Right hindlimb (tissue), 1 donor: Measurements from ENCODE around the gene WSB1.

Source experiments
- DNase-seq: peaks from one replicate; pipeline ENCODE4 v3.0.0-alpha.2; 2018

Gene WSB1

DNA sequence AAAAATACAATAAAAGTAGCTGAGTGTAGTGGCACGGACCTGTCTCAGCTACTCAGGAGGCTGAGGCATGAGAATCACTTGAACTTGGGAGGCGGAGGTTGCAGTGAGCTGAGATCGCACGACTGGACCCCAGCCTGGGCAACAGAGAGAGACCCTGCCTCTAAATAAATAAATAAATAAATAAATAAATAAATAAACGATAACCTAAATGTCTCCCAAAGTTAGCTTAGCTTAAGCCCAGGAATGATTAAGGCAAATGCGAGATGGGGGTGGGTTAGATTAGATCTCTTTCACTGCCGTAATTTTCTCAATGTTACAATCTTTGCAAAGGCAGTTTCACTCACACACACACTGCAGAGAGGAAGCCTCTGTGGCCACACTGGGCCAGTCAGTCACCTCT lies 46.7 kb downstream of the WSB1 start:
- no peak for DNase-seq

DNA sequence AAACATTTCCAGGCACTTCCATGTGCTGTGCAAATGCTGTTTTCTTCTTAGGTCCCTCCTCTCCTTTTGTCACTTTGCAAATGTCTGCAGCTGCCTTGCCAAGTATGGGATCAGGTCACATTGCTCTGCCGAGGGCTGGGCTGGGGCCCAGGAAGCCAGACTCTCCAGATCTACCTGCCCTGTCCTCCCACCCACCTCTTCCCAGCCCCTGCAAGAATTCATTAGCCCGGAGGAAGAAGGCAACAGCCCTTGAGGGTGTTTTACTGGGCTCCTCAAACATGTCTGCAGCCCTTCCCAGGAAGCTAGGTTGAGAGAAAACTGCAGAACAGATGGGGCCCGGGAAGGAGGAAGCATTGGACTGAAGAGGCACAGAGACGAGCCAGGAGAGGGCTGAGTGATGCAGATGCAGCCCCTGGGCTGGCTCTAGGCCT lies 47.1 kb downstream of the WSB1 start:
- peak; percentile 41 for DNase-seq

DNA sequence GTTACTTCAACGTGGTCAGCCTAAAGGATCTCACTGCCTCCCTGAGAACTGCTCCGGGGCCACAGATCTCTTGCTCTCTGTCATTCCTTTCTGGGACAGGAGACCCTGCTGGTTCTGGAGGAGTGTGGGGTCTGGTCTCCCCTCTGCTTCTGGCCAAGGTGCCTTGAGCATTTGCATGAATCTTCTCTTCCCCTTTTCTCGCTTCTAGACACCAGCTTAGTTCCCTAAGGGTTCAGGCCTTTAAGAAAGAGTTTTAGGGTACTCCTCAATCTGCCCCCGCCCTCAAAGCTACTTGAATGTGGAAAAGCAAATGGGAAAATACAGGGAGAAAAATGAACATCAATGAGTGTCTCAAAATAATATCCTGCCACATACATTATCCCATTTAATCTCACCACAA lies 48.1 kb downstream of the WSB1 start:
- DNase-seq: no peak

DNA sequence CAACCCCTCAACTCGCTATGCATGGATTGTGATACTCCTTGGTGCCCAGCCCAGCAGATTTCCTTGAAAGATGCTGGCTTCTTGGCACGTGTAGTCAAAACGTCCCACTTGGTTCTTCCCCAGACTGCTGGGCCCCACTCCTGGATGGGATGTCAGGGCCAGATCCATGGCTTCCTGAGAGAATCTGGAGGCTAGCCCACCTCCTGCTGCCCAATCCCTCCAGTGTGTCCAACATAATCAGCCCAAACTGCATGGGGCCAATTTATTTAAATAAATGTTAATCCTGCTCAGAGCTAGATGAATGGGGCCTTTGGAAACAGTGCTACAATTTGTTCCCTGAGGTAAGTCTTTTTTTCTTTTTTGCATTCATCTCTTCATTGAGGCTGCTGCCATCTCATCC lies 49.4 kb downstream of the WSB1 start:
- DNase-seq: peak; percentile 53

DNA sequence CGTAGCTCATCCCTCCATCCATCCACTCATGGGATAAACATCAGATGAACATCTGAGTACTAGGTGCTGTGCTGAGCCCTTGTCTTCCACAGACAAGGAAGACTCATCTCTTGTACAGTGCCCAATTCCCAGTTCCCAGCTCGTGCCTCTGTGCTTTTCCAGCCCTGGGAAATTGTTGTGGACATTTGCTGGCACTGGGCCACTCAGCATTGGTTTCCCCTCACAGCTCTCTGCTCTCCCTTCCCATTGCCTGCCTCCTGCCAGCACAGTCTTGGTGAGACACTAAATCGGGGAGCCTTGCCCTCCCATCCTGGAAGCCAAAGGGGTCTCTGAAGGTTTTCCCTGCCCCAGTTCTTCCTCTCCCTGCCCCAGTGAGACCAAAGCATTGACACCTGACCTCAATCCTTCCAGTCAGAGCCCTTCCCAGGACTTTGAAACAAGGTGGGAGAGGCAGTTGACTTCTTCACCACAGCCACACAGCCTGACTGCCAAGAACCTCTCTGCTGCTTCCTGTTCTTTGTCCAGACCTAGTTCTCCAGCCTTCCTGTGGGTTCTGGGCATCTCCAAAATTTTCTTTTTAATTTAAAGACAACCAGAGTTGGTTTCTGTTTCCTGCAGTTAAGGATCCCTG lies 50.2 kb downstream of the WSB1 start:
- DNase-seq: peak; percentile 57

DNA sequence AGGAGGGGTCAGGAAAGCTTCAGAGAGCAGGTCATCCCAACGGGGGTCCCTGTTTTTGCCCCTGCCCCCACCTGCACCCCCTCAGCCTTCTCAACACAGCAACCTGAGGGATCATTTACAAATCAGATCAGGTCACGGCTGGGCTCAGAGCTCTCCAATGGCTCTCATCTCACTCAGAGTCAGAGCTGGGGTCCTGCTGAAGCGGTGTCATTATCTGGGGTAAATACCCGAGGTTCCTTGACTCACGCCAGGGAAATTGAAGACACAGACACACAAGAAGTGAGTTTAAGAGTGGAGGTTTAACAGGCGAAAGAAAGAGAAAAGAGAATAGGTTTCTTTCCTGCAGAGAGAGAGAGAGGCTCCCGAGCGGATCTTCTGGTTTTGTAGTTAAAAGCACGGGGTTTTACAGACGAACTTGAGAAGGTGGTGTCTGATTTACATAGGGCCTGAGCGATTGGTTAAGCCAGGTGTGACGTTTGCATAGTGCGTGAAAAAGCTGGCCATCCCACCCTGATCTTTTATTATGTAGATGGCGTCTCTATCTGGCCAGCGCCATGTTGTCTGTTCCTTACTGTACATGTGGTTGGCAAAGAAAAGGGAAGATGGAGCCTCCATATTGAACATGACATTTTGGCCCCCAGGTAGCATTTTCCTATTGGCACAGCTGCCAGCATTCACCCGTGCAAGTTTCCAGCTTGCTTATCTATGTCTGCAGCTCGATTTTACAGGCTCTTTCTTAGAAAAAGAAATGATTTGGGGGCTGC lies 51.4 kb downstream of the WSB1 start:
- DNase-seq: peak; percentile 77

DNA sequence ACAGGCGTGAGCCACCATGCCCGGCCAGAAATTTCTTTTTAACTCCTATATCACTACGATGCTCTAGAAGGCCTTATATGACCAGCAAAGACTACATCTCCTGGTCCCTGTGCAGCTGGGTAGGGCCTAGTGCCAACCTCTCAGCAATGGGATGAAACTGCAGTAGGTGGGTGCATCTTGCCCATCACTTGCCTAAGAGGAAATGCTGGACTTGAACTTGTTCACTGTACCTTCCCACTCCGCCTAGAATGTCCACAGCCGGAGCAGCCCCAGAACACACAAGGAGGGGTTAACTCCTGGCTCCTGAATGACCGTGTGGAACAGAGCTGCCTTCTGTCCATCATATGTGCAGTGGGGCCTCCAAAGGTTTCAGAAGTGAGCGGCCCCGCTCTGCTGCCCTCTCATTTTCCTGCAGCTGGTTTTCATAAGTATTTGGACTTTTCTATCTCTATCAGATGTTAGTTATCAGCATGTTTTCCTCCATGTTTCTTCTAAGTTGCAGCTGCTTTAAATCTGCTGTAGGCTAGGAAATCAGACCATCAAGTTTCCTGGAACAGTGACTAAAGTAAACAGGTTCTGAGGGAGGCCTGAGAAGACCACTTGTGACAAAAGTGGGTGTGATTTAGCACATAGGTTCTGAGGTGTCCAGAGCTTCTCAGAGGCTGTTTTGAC lies 52.5 kb downstream of the WSB1 start:
- no peak for DNase-seq

DNA sequence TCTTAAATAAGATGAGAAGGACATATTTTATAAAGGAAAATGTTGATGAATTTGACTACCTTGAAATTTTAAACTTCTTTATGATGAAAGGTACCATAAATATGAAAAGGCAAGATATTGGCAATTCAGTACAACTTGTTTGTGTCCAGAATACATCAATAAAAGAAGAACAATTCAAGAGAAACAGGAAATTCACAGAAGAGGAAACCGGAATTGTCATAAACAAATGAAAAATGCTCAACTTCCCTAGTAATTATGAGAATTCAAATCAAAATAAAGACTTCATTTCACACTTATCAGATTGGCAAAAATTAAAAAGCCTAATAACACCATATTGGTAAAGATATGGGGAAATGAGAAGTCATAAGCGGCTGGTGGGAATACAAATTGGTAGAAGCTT lies 54.3 kb downstream of the WSB1 start:
- DNase-seq: no peak

DNA sequence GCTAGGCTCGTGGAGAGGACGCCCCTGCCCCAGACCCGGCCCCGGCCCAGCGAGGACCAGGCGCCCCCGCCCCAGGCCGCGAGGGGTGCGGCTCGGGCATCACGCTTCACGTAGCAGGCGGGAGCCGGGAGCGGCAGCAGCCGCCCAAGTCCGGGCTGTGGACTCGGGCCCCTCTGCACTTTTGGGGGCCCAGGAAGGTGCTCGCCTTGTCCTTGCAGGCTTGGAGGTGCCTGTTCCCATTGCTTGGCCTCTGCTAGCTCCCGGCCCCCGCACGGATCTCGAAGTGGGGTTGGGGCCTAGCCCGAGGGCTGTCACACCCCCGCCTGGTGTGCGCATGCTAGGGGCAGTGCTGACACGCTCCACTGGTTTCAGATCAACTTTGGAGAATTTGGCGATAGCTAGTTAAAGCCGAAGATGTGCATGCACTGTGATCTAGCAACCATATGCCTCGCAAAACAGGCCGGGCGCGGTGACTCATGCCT lies 55.7 kb downstream of the WSB1 start:
- peak; percentile 38 for DNase-seq

DNA sequence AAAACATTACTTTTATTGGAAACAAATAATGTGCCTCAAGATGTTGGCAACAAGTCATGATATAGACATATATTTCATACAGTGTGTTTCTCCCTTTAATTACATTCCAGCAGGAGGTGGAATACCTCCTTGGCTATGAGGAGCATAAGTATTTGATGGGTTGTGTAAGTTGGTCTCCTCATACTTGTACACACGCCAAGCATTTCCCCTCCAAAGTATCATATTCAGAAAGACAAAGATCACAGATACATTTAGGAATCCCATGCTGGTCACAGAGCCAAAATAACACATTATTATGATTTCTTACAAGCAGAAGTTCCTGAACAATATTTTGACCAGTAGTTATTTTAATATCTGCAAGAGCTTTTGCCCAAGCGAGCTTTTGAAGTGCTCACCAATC lies 57.8 kb downstream of the WSB1 start:
- no peak for DNase-seq

DNA sequence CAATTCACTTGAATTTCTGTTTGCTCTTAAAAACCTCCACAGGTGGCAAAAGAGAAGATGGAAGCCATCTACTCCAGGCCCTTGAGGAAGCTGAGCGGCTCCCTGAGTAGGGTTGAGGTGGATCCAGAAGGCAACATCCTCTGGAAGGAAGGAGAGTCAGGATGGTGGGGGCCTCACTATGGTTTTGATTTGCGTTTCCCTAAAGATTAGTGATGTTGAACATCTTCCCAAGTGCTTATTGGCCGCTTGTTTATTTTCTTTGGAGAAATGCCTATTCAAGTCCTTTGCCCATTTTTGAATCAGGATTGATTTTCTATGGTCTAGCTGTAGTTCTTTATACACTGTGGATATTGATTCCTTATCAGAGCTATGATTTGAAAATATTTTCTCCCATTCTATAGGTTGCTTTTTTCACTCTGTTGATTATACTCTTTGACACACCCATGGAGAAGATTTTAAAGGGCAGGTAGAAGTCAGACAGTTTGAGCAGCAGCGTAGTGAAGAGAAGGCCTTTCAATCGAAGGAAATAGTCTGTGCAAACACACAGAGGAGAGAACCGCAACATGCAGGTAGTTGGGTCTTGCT lies 58.6 kb downstream of the WSB1 start:
- DNase-seq: no peak

DNA sequence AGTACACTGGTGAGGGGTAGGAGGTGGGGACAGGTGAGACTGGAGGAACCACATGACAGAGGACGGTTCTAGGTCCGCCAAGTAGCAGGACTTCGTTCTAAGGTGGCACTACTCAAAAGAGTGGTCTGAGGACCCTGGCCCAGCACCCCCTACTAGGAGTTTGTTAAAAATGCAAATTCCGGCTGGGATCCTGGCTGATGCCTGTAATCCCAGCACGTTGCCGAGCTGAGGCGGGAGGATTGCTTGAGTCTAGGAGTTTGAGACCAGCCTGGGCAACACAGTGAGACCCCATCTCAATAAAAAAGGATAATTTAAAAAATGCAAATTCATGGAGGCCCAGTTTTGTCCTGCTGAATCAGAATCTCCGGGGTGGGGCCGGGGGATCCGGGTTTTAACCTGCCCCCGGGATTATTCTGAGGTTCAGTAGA lies 59.1 kb downstream of the WSB1 start:
- DNase-seq: no peak

DNA sequence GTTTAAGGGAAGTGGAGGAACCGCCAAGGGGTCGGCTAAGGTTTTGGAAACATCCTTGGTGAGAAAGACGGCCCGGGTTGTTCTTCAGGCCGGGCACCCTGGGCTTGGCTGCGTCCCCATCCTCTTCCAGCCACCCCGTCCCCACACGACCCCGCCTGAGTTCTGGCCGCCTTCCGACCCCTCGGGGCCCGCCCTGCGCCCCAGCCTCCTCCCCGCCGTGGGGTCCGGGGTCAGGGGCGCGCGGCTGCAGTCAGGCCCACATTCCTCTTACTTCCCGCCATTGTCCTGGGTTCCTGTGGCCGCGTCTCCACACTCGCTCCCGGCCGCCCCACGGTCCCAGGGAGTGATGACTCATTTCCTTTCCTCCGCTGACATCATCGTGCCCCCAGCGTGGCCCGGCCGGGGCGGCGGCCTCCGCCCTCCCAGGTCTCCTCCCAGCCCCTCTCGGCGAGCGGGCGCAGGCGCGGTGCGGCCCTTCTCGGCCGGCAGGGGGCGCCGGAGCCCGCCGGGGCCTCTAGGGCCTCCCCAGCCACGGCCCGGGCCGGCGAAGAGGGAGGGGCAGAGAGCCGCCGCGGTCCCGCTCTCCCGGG lies 59.6 kb downstream of the WSB1 start:
- peak; percentile 93 for DNase-seq

DNA sequence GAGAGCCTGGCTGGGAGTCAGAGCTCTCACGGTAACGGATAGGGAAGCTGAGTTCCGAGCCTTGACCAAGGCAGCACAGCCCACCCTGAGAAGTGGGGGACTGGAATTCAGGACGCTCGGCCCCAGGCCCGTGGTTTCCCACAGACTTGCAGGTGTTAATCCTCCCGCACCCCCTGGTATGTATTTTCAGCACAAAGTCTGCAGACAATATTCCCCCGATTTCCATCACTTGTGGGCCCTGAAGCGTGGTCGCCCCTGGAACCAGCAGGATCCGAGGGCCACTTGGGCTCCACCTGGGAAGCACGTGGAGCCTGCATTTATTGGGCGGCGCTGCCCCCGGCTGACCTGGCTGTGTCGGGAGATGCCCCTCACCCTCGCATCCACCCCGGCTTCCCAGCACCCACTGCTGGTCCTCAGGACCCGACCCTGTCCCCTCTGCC lies 60.2 kb downstream of the WSB1 start:
- peak; percentile 37 for DNase-seq

DNA sequence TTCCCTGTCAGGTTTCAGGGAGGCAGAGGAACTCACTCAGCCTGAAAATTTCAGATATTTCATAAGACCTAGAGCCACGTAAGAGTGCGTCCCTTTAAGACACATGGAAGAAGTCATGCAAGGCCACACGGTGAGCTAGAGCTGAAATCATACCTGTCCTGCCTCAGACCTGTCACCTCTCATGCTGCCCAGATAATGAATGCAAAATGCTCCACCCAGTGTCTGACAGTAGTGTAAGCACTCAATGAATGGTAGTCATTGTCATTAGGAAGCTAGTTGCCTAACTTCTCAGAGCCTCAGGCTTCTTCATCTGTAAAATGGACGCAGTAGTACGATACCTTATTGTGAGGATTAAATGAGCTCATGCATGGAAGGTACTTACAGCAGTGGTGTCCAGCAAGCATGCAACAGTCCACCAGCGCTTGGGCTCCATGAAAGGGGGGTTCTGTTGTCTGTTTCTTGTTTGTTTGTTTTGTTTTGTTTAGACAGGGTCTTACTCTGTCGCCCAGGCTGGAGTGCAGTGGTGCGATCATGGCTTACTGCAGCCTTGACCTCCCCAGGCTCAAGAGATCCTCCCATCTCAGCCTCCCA lies 60.7 kb downstream of the WSB1 start:
- no peak for DNase-seq

DNA sequence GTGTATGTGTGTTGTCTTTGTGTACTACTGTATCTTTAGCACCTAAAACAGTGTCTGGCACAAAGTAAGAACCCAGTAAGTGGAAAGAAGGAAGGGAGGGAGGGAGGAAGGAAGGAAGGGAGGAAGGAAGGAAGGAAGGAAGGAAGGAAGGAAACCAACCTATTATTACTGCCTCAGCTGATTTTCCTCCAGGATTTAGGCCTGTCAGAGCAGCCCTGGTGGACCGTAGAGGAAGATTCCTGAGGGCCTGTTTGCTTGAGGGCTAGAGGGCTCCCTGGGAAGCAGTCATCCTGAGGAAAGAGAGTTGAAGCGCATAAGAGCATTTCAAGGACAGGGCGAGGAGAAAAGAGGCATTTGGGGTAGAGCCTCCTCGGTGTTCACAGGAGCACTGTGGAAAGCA lies 61.5 kb downstream of the WSB1 start:
- DNase-seq: no peak

DNA sequence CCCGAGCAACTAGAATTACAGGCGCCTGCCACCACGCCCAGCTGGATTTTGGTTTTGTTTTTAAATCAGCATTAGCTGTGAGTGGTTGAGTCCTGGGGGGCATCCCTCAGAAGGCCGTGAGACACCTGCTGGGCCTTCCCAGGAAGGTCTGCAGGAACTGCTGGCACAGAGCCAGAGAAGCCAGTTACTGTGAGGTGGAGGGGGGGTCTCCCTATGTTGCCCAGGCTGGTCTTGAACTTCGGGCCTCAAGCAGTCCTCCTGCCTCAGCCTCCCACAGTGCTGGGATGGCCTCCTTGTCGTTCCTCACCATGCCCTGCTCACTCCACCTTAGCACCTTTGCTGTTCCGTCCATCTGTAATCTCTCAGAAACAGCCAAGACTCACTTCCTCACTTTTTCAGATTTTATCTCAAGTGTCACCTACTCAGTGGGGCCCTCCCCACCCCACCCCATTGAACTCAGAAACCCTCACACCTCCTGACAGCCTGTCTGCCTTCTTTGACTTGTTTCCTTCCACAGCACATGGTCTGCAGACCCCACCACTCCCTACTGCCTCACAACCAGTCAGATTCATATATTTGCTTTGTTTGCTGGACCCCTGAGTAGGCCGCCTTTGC lies 62.3 kb downstream of the WSB1 start:
- DNase-seq: no peak

DNA sequence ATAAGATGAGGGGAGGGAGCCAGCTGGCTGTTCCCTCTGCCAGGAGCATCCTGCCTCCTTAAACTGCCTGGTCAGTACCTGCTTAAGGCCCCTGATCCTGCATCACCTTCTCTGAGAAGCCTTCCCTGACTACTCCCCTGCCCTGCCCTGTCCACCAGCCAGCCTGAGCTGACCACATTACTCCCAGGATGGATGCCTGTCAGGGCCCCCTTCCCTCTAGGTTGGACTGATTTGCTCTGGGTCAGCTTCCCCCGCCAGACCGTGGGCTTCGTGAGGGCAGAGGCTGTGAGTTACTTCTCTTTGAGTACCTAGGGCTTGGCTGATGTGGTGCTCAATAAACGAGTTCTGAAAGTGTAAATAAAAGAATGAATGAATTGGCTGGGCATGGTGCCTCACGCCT lies 63.3 kb downstream of the WSB1 start:
- DNase-seq: no peak

DNA sequence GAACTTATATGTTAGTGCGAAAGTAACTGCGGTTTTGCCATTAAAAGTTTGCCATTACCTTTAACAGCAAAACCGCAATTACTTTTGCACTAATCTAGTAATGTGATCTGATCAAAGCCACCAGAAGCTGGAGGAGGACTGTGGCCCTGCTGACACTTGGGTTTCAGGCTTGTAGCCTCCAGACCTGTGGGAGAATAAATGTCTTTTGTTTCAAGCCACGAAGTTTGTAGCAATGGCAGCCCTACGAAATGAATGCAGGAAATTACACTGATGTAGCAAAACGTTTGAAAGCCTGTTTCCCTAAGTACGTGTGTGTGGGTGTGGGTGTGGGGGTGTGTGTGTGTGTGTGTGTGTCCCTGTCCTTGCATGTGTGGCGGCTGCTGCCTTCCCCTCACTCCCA lies 66.6 kb downstream of the WSB1 start:
- no peak for DNase-seq

DNA sequence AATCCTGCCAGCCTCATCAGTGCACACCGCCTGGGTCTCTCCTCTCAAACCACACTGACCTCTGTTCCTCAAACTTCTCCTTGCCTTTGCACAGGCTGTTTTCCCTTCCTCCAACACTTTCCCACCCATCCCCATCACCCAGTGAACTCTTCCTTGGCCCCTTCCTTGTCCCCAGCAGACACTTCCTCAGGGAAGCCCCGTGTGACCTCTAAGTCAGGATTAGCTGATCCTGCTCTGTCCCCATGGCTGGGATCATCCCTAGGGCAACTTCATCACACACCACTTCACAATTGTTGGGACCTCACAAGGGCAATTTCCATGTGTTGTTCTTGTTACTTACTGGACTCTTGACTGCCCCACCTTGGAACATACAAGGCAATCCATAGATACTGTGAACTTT lies 67.8 kb downstream of the WSB1 start:
- no peak for DNase-seq

DNA sequence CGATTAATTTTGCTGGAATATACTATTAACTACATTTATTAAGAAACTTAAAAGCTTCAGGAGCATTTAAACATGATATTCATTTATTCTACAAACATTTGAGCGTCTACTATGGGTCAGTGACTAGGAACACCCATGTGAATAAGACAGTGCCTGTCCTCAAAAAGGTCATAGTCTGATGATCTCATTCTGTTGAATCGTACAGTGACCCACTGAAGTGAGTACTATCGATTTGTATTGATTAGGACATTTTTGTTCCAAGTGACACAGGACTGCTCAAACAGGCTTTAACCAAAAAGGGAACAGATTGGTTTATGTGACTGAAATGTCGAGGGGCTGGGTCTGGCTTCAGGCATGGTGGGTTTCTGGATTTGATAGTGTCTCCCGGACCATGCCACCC lies 68.6 kb downstream of the WSB1 start:
- DNase-seq: no peak

DNA sequence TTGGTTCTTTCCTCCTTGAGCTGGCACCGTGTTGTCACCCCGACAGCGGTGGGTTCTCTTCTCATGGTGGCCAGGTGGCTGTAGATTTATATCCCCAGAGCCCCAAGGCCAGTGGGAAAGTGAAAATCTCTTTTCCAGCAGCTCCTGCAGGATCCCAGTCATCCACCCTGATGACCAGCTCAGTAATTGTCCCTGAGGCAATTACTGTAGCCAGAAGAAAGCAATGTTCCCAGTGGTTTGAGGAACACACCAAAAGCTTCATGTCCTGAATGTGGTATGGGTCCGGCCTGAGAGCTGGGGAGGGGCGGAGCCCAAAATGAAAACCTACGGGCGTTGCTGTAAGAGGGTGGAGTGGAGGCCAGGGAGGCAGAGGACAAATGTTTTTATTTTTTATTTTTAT lies 69.0 kb downstream of the WSB1 start:
- no peak for DNase-seq
